DOHH2 (cell line): Measurements from ENCODE around the gene NPNT.

ENCODE experiments used
- CTCF ChIP-seq: fragments of 200-600 bp; sonication (generic); IDR thresholded peaks from one replicate; pipeline ENCODE4 v1.5.1; 2014; ENCODE audit warnings: antibody characterized with exemption, mild to moderate bottlenecking, low read depth, low read length; ENCODE audit not compliant: poor library complexity, severe bottlenecking
- EZH2phosphoT487 ChIP-seq: fragments of 200-600 bp; sonication (generic); IDR thresholded peaks from 2 replicates; pipeline ENCODE4 v1.6.1; 2017; ENCODE audit warnings: borderline replicate concordance, mild to moderate bottlenecking, antibody characterized with exemption, low read length, moderate library complexity, mixed read lengths

GRCh38 chr4:105976915-105977314 lies 81.6 kb downstream of the NPNT start:
- no peak for TF ChIP-seq CTCF
- no peak for TF ChIP-seq EZH2phosphoT487
